HepG2 (cell line): Measurements from ENCODE around the gene MLYCD. TPM values are rescaled to one million over a fixed set of nuclear protein-coding genes. Genes with fewer than 3 reads are reported as not detected.

Source experiments
- BATF2 ChIP-seq: sonication (generic); formaldehyde crosslinking; IDR thresholded peaks from 2 replicates; pipeline ENCODE4 v1.8.0; 2022; ENCODE audit warnings: mild to moderate bottlenecking, missing genetic modification reagents, moderate library complexity
- CEBPB ChIP-seq: IDR thresholded peaks from 2 replicates; pipeline ENCODE4 v1.6.1; 2011; ENCODE audit warnings: low read depth, low read length, improper control_type of control experiment, borderline replicate concordance
- CEBPG ChIP-seq: IDR thresholded peaks from 2 replicates; pipeline ENCODE4 v1.6.1; 2016
- CREB1 ChIP-seq, 2 experiments: fragments of 450-650 bp in 1 of 2; IDR thresholded peaks; 2 replicates each; pipeline ENCODE4 v1.6.1; 2016 to 2017; ENCODE audit warnings: control low read depth in 1 of 2, mild to moderate bottlenecking in 1 of 2, missing compliant biosample characterization in 1 of 2, missing genetic modification characterization in 1 of 2
- CSRNP2 ChIP-seq: sonication (generic); formaldehyde crosslinking; conservative IDR thresholded peaks from 2 replicates; pipeline ENCODE4 v1.8.0; 2022; ENCODE audit warnings: low read depth, missing genetic modification reagents
- GABPB1 ChIP-seq: IDR thresholded peaks from 2 replicates; pipeline ENCODE4 v1.6.1; 2016; ENCODE audit warnings: mild to moderate bottlenecking, missing genetic modification reagents, moderate library complexity, missing compliant biosample characterization
- GPN1 ChIP-seq: sonication (generic); formaldehyde crosslinking; IDR thresholded peaks from 2 replicates; pipeline ENCODE4 v1.5.1; 2020; ENCODE audit warnings: missing genetic modification reagents, borderline replicate concordance
- HBP1 ChIP-seq: IDR thresholded peaks from 2 replicates; pipeline ENCODE4 v1.6.1; 2016; ENCODE audit warnings: low read depth, control low read depth
- NCOA1 ChIP-seq: sonication (generic); formaldehyde crosslinking; IDR thresholded peaks from 2 replicates; pipeline ENCODE4 v1.9.0; 2021; ENCODE audit warnings: missing genetic modification reagents
- PRDM4 ChIP-seq: sonication (generic); formaldehyde crosslinking; IDR thresholded peaks from 2 replicates; pipeline ENCODE4 v1.9.0; 2021; ENCODE audit warnings: missing genetic modification reagents, borderline replicate concordance
- RARA ChIP-seq: IDR thresholded peaks from 2 replicates; pipeline ENCODE4 v1.6.1; 2016; ENCODE audit warnings: missing genetic modification reagents, missing compliant biosample characterization
- RFX5 ChIP-seq: IDR thresholded peaks from 2 replicates; pipeline ENCODE4 v1.6.1; 2011; ENCODE audit warnings: low read depth, low read length, improper control_type of control experiment
- SIN3A ChIP-seq: IDR thresholded peaks from 2 replicates; pipeline ENCODE4 v1.6.1; 2011; ENCODE audit warnings: low read depth, mild to moderate bottlenecking, control low read depth, low read length, borderline replicate concordance
- SRSF4 ChIP-seq: fragments of 200-400 bp; formaldehyde crosslinking; IDR thresholded peaks from one replicate; pipeline ENCODE4 v1.6.1; 2018; ENCODE audit warnings: mild to moderate bottlenecking, low read depth, low read length, moderate library complexity; ENCODE audit not compliant: poor library complexity, severe bottlenecking
- TERF1 ChIP-seq: sonication (generic); formaldehyde crosslinking; IDR thresholded peaks from 2 replicates; pipeline ENCODE4 v1.8.0; 2022; ENCODE audit warnings: mild to moderate bottlenecking, missing genetic modification reagents, moderate library complexity
- TFDP1 ChIP-seq: IDR thresholded peaks from 2 replicates; pipeline ENCODE4 v1.6.1; 2016; ENCODE audit warnings: missing compliant biosample characterization, missing genetic modification reagents, borderline replicate concordance
- ZFP36 ChIP-seq: fragments of 150-350 bp; IDR thresholded peaks from 2 replicates; pipeline ENCODE4 v1.6.1; 2018; ENCODE audit warnings: borderline replicate concordance, low read length, low read depth; ENCODE audit not compliant: partially characterized antibody
- ZNF317 ChIP-seq: sonication (generic); formaldehyde crosslinking; IDR thresholded peaks from 2 replicates; pipeline ENCODE4 v1.5.0; 2020; ENCODE audit warnings: mild to moderate bottlenecking, missing genetic modification reagents
- ZNF788 ChIP-seq: sonication (generic); formaldehyde crosslinking; IDR thresholded peaks from 2 replicates; pipeline ENCODE4 v1.5.0; 2020; ENCODE audit warnings: mild to moderate bottlenecking, missing genetic modification reagents, borderline replicate concordance
- ZSCAN9 ChIP-seq: IDR thresholded peaks from 2 replicates; pipeline ENCODE4 v1.6.1; 2016; ENCODE audit warnings: borderline replicate concordance
- polyA plus RNA-seq, 8 experiments: library from polyadenylated mRNA; depleted of rRNA in 3 of 8; stranded (reverse) in 7 of 8; unstranded in 1 of 8; fragments of >200 nt; fragmentation: Illumina TruSeq in 4 of 8; extraction: Trizol in 4 of 8; gene quantifications; 2 replicates each; pipeline versions ENCODE4 v1.2.1 to v1.2.3, GENCODE V29; 2011 to 2016; ENCODE audit warnings: low read depth in 4 of 8, missing spikeins in 1 of 8, mixed read lengths in 1 of 8; ENCODE audit not compliant: insufficient read depth in 1 of 8
- total RNA-seq, 5 experiments: library from RNA; depleted of rRNA; stranded (reverse); fragments of >200 nt; fragmentation: Illumina TruSeq; extraction: Trizol; gene quantifications; 2 replicates each; pipeline ENCODE4 v1.2.3, GENCODE V29; 2016; ENCODE audit warnings: low read depth in 1 of 5

The MLYCD gene
- total and polyA plus RNA-seq, 2 of the 13 experiments (the other 11 are each of a cell fraction or from before 2014, with no cell fraction given): 1.8 to 4.0 TPM

- TF ChIP-seq ZFP36: no peak
- peak; percentile 74 for TF ChIP-seq TFDP1 (CRISPR knock-in tag)
- TF ChIP-seq SIN3A: peak; percentile 86; the same call in 1 of the 2 replicates
- peak; percentile 53; the same call in 1 of the 2 replicates for TF ChIP-seq RARA (CRISPR knock-in tag)
- no peak for TF ChIP-seq TERF1 (CRISPR knock-in tag)
- TF ChIP-seq CEBPB: no peak
- TF ChIP-seq RFX5: no peak
- no peak for TF ChIP-seq CSRNP2 (CRISPR knock-in tag)
- 0 out of 2 replicates have a peak, but pooled peaks have one; percentile 3 for TF ChIP-seq GPN1
- no peak for TF ChIP-seq PRDM4 (CRISPR knock-in tag)
- no peak for TF ChIP-seq CEBPG (CRISPR knock-in tag)
- TF ChIP-seq CREB1 (IDR thresholded peaks at IDR 0.05): no peak
- TF ChIP-seq CREB1 (CRISPR knock-in tag; IDR thresholded peaks at IDR 0.05): no peak
- TF ChIP-seq HBP1: peak; percentile 67
- no peak for TF ChIP-seq NCOA1
- peak; percentile 84 for TF ChIP-seq GABPB1
- TF ChIP-seq BATF2 (CRISPR knock-in tag): 0 out of 2 replicates have a peak, but pooled peaks have one; percentile 12
- TF ChIP-seq SRSF4: no peak
- no peak for TF ChIP-seq ZNF788 (CRISPR knock-in tag)
- 0 out of 2 replicates have a peak, but pooled peaks have one; percentile 60 for TF ChIP-seq ZSCAN9
- TF ChIP-seq ZNF317: no peak
Measured at GRCh38 chr16:83898463-83899271, at the start of gene MLYCD (continued).
